NT2/D1 (cell line): ENCODE measurements around the gene PTPRT.
A peak's percentile ranks its signal among the peaks of the same experiment; 100 is the strongest.

Source experiments
- DNase-seq: peaks from one replicate; pipeline ENCODE4 v3.0.0-alpha.2; 2011; ENCODE audit warnings: low read depth, low spot score
- H3K27me3 ChIP-seq: 2 replicates; pipeline ENCODE4 v1.6.0; 2011; ENCODE audit warnings: mild to moderate bottlenecking; ENCODE audit not compliant: insufficient read length, insufficient read depth
- H3K36me3 ChIP-seq: 2 replicates; pipeline ENCODE4 v1.6.1; 2011; ENCODE audit warnings: mild to moderate bottlenecking, low read length, mixed read lengths; ENCODE audit not compliant: insufficient read depth, insufficient read length
- H3K4me1 ChIP-seq: 2 replicates; pipeline ENCODE4 v1.5.1; 2011; ENCODE audit not compliant: insufficient read depth, insufficient read length
- H3K4me3 ChIP-seq: 2 replicates; pipeline ENCODE4 v1.5.1; 2011; ENCODE audit warnings: low read depth; ENCODE audit not compliant: insufficient read length
- H3K9ac ChIP-seq: 2 replicates; pipeline ENCODE4 v1.6.0; 2011; ENCODE audit warnings: low read depth; ENCODE audit not compliant: insufficient read length
- H3K9me3 ChIP-seq: 2 replicates; pipeline ENCODE4 v1.5.1; 2011; ENCODE audit warnings: mild to moderate bottlenecking, low read length; ENCODE audit not compliant: insufficient read depth
- SUZ12 ChIP-seq: IDR thresholded peaks from 2 replicates; pipeline ENCODE4 v1.6.1; 2011; ENCODE audit not compliant: insufficient read length, insufficient read depth; ENCODE audit errors: extremely low read depth
- YY1 ChIP-seq: IDR thresholded peaks from 2 replicates; pipeline ENCODE4 v1.6.1; 2011; ENCODE audit not compliant: insufficient read length, insufficient read depth
- ZNF274 ChIP-seq: IDR thresholded peaks from 2 replicates; pipeline ENCODE4 v1.6.1; 2011; ENCODE audit warnings: mild to moderate bottlenecking, low read depth, low read length

The PTPRT gene

GRCh38 chr20:42836339-42836738, 353.4 kb downstream of the PTPRT start:
- Histone ChIP-seq H3K9me3 (no peaks in the 10 kb centered on the region), H3K4me1 (peaks cover 3% of the 10 kb centered on the region), H3K4me3 (no peak overlapping the region), H3K9ac (no peak overlapping the region), H3K36me3 (no peaks in the 10 kb centered on the region), H3K27me3 (no peaks in the 10 kb centered on the region)
- TF ChIP-seq ZNF274: no peak
- TF ChIP-seq YY1: no peak
- TF ChIP-seq SUZ12: no peak
- peak; percentile 28 for DNase-seq

GRCh38 chr20:42807876-42808275, 381.8 kb downstream of the PTPRT start:
- no peak for DNase-seq
- Histone ChIP-seq H3K9me3 (no peaks in the 10 kb centered on the region), H3K4me1 (no peaks in the 10 kb centered on the region), H3K4me3 (no peak overlapping the region), H3K9ac (no peak overlapping the region), H3K27me3 (no peaks in the 10 kb centered on the region), H3K36me3 (no peaks in the 10 kb centered on the region)
- no peak for TF ChIP-seq SUZ12
- TF ChIP-seq ZNF274: no peak
- no peak for TF ChIP-seq YY1

- no peaks in the 10 kb centered on the region for H3K36me3 ChIP-seq
- DNase-seq: no peak
- no peak overlapping the region for H3K9ac ChIP-seq
- H3K27me3 ChIP-seq: no peaks in the 10 kb centered on the region
- H3K4me3 ChIP-seq: no peak overlapping the region
- H3K9me3 ChIP-seq: no peaks in the 10 kb centered on the region
- H3K4me1 ChIP-seq: no peaks in the 10 kb centered on the region
- TF ChIP-seq YY1: no peak
- TF ChIP-seq ZNF274: no peak
- TF ChIP-seq SUZ12: no peak
Measured at GRCh38 chr20:42795111-42795695, 394.5 kb downstream of the PTPRT start.

GRCh38 chr20:42792052-42792451, 397.7 kb downstream of the PTPRT start:
- H3K36me3 ChIP-seq: no peaks in the 10 kb centered on the region
- TF ChIP-seq SUZ12 (no peak), ZNF274 (no peak), YY1 (no peak)
- H3K9me3 ChIP-seq: no peaks in the 10 kb centered on the region
- H3K4me3 ChIP-seq: no peak overlapping the region
- H3K4me1 ChIP-seq: no peaks in the 10 kb centered on the region
- no peak for DNase-seq
- H3K27me3 ChIP-seq: no peaks in the 10 kb centered on the region
- H3K9ac ChIP-seq: no peak overlapping the region

GRCh38 chr20:42790111-42790510, 399.6 kb downstream of the PTPRT start:
- no peaks in the 10 kb centered on the region for H3K9me3 ChIP-seq
- H3K4me3 ChIP-seq: no peak overlapping the region
- no peaks in the 10 kb centered on the region for H3K36me3 ChIP-seq
- DNase-seq: no peak
- H3K27me3 ChIP-seq: no peaks in the 10 kb centered on the region
- TF ChIP-seq ZNF274 (no peak), YY1 (no peak), SUZ12 (no peak)
- no peak overlapping the region for H3K9ac ChIP-seq
- H3K4me1 ChIP-seq: no peaks in the 10 kb centered on the region

GRCh38 chr20:42788707-42789106, 401.0 kb downstream of the PTPRT start:
- no peak for TF ChIP-seq YY1
- TF ChIP-seq ZNF274: no peak
- TF ChIP-seq SUZ12: no peak
- DNase-seq: no peak
- H3K9ac ChIP-seq: no peak overlapping the region
- no peaks in the 10 kb centered on the region for H3K27me3 ChIP-seq
- H3K36me3 ChIP-seq: no peaks in the 10 kb centered on the region
- H3K4me3 ChIP-seq: no peak overlapping the region
- no peaks in the 10 kb centered on the region for H3K4me1 ChIP-seq
- no peaks in the 10 kb centered on the region for H3K9me3 ChIP-seq

GRCh38 chr20:42785041-42785440, 404.7 kb downstream of the PTPRT start:
- H3K9ac ChIP-seq: no peak overlapping the region
- no peak for DNase-seq
- no peaks in the 10 kb centered on the region for H3K36me3 ChIP-seq
- H3K4me3 ChIP-seq: no peak overlapping the region
- H3K9me3 ChIP-seq: no peaks in the 10 kb centered on the region
- TF ChIP-seq SUZ12 (no peak), YY1 (no peak)
- no peaks in the 10 kb centered on the region for H3K27me3 ChIP-seq
- no peaks in the 10 kb centered on the region for H3K4me1 ChIP-seq
